ENCODE data around the gene SLC38A10.

- TF ChIP-seq POLR2A (IDR thresholded peaks at IDR 0.05): no peak
- no peak for TF ChIP-seq CTCF (IDR thresholded peaks at IDR 0.05)
- no peak for TF ChIP-seq POLR2AphosphoS5 (IDR thresholded peaks at IDR 0.05; ENCODE audit: insufficient read depth in 1 of 2, low read depth in 1 of 2)
These were observed 86.5 kb downstream of the SLC38A10 start for GRCh38 chr17:81208651-81209050.
